ENCODE measurements around the gene DCAF6. TPM values are rescaled to one million over a fixed set of nuclear protein-coding genes. Genes with fewer than 3 reads are reported as not detected.

DCAF6 gene
- total and polyA plus RNA-seq, 4 donors, result 33.5 to 105 (median 71.1) TPM

- 84% methylated on average over 2 of the region's 2 CpGs for WGBS
- Histone ChIP-seq H3K4me3 (ENCODE audit: low read depth in 1 of 3, low read length in 3 of 3) (no peak overlapping the region), H3K27ac (ENCODE audit: low read depth in 1 of 2, low read length in 2 of 2) (no peak overlapping the region), H3K4me1 (ENCODE audit: control insufficient read depth in 4 of 4, insufficient read depth in 4 of 4, low read length in 3 of 4) (no peaks in the 10 kb centered on the region), H3K9ac (ENCODE audit: low read depth in 1 of 2, low read length in 2 of 2) (no peak overlapping the region), H3K9me3 (ENCODE audit: control insufficient read depth in 4 of 4, low read length in 3 of 4) (no peaks in the 10 kb centered on the region), H3K27me3 (ENCODE audit: control insufficient read depth in 4 of 4, insufficient read depth in 4 of 4, low read length in 3 of 4) (no peaks in the 10 kb centered on the region), H3K36me3 (ENCODE audit: control insufficient read depth in 4 of 4, insufficient read depth in 3 of 4, low read depth in 1 of 4, low read length in 3 of 4) (peaks cover 0 to 16% (median 13%) of the 10 kb centered on the region in 4 donors)
- no peak for DNase-seq (ENCODE audit: low spot score)
- TF ChIP-seq NR2F2 (IDR thresholded peaks at IDR 0.05) (no peak), JUND (IDR thresholded peaks at IDR 0.05) (no peak), ATF3 (IDR thresholded peaks at IDR 0.05) (no peak), SP1 (IDR thresholded peaks at IDR 0.05) (no peak), RXRA (IDR thresholded peaks at IDR 0.05) (no peak), GABPA (IDR thresholded peaks at IDR 0.05 in 1 of 2, conservative IDR thresholded peaks at IDR 0.05 in 1 of 2) (no peak), FOXA1 (IDR thresholded peaks at IDR 0.05) (no peak), YY1 (IDR thresholded peaks at IDR 0.05) (no peak), MAX (IDR thresholded peaks at IDR 0.05) (no peak), FOXA2 (IDR thresholded peaks at IDR 0.05) (no peak), HNF4A (conservative IDR thresholded peaks at IDR 0.05) (no peak), CTCF (IDR thresholded peaks at IDR 0.05; ENCODE audit: low read depth, low read length, missing input control) (no peak), HNF4G (IDR thresholded peaks at IDR 0.05) (no peak), TAF1 (conservative IDR thresholded peaks at IDR 0.05) (no peak), ZBTB33 (IDR thresholded peaks at IDR 0.05) (no peak), REST (IDR thresholded peaks at IDR 0.05) (no peak), RAD21 (IDR thresholded peaks at IDR 0.05) (no peak)
These were observed 117.2 kb downstream of the DCAF6 start for GRCh38 chr1:168053681-168054080.

- no peaks in the 10 kb centered on the region for H3K27me3 ChIP-seq (ENCODE audit: control insufficient read depth in 4 of 4, insufficient read depth in 4 of 4, low read length in 3 of 4)
- H3K4me3 ChIP-seq (ENCODE audit: low read depth in 1 of 3, low read length in 3 of 3), result no peak overlapping the region
- DNase-seq (ENCODE audit: low spot score), result no peak
- no peak overlapping the region for H3K27ac ChIP-seq (ENCODE audit: low read depth in 1 of 2, low read length in 2 of 2)
- no peaks in the 10 kb centered on the region for H3K4me1 ChIP-seq (ENCODE audit: control insufficient read depth in 4 of 4, insufficient read depth in 4 of 4, low read length in 3 of 4)
- no peak overlapping the region for H3K9ac ChIP-seq (ENCODE audit: low read depth in 1 of 2, low read length in 2 of 2)
- 73% methylated on average over 3 of the region's 3 CpGs for WGBS
- H3K9me3 ChIP-seq (ENCODE audit: control insufficient read depth in 4 of 4, low read length in 3 of 4), result no peaks in the 10 kb centered on the region
- peaks cover 0 to 16% (median 13%) of the 10 kb centered on the region in 4 donors for H3K36me3 ChIP-seq (ENCODE audit: control insufficient read depth in 4 of 4, insufficient read depth in 3 of 4, low read depth in 1 of 4, low read length in 3 of 4)
- TF ChIP-seq ZBTB33 (IDR thresholded peaks at IDR 0.05), result no peak
- no peak for TF ChIP-seq MAX (IDR thresholded peaks at IDR 0.05)
- no peak for TF ChIP-seq RXRA (IDR thresholded peaks at IDR 0.05)
- no peak for TF ChIP-seq FOXA1 (IDR thresholded peaks at IDR 0.05)
- no peak for TF ChIP-seq SP1 (IDR thresholded peaks at IDR 0.05)
- TF ChIP-seq GABPA (IDR thresholded peaks at IDR 0.05 in 1 of 2, conservative IDR thresholded peaks at IDR 0.05 in 1 of 2), result no peak
- no peak for TF ChIP-seq RAD21 (IDR thresholded peaks at IDR 0.05)
- no peak for TF ChIP-seq REST (IDR thresholded peaks at IDR 0.05)
- no peak for TF ChIP-seq TAF1 (conservative IDR thresholded peaks at IDR 0.05)
- no peak for TF ChIP-seq NR2F2 (IDR thresholded peaks at IDR 0.05)
- no peak for TF ChIP-seq EGR1 (IDR thresholded peaks at IDR 0.05; ENCODE audit: low read depth in 2 of 2)
- no peak for TF ChIP-seq JUND (IDR thresholded peaks at IDR 0.05)
- TF ChIP-seq HNF4A (conservative IDR thresholded peaks at IDR 0.05), result no peak
These were observed 117.6 kb downstream of the DCAF6 start for GRCh38 chr1:168054117-168054516.
